Testis (tissue), 2 donors: ENCODE data around the gene PRIM1.

Experiments
- POLR2A ChIP-seq: fragments of 450-650 bp; IDR thresholded peaks from one replicate; pipeline ENCODE4 v1.6.1; 2017; ENCODE audit warnings: antibody characterized with exemption, mild to moderate bottlenecking, moderate library complexity
- TF ChIP-seq, protein P1 (sequence below), 3 experiments: fragments of 450-650 bp in 2 of 3; fragments of 200-600 bp in 1 of 3; sonication (generic) in 1 of 3; IDR thresholded peaks; one replicate each; pipeline ENCODE4 v1.5.1; 2016 to 2019; ENCODE audit warnings: antibody characterized with exemption in 3 of 3, mild to moderate bottlenecking in 2 of 3, moderate library complexity in 1 of 3

DNA sequence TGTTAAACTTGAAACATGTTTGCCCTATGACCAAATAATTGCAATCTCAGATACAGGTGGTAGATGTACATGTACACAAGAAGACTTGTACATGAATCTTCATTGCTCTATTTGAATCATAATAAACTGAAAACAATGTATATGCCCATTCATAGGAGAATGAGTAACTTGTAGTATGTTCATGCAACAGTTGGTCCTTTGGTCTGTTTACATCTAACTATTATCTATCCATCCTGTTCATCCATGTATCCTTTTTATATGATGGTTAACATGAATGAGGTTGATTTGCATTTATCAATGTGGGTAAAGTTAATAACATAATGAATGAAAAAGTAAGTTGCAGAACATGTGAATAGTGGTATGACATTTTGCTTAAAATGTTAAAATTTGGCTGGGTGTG, 48.1 kb upstream of the PRIM1 start:
- TF ChIP-seq, protein P1, sequence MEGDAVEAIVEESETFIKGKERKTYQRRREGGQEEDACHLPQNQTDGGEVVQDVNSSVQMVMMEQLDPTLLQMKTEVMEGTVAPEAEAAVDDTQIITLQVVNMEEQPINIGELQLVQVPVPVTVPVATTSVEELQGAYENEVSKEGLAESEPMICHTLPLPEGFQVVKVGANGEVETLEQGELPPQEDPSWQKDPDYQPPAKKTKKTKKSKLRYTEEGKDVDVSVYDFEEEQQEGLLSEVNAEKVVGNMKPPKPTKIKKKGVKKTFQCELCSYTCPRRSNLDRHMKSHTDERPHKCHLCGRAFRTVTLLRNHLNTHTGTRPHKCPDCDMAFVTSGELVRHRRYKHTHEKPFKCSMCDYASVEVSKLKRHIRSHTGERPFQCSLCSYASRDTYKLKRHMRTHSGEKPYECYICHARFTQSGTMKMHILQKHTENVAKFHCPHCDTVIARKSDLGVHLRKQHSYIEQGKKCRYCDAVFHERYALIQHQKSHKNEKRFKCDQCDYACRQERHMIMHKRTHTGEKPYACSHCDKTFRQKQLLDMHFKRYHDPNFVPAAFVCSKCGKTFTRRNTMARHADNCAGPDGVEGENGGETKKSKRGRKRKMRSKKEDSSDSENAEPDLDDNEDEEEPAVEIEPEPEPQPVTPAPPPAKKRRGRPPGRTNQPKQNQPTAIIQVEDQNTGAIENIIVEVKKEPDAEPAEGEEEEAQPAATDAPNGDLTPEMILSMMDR (IDR thresholded peaks at IDR 0.05): no peak
- TF ChIP-seq POLR2A: no peak
